Measurements from ENCODE around the gene MMP15. TPM values are rescaled to one million over a fixed set of nuclear protein-coding genes. Genes with fewer than 3 reads are reported as not detected.

Gene MMP15
- total and polyA plus RNA-seq, 4 donors = 19.5 to 44.5 (median 29.4) TPM

- 86 to 87% methylated on average over 21 of the region's 21 CpGs for WGBS, 2 donors
Observed at GRCh38 chr16:58085584-58086251, 60.2 kb downstream of the MMP15 start.

GRCh38 chr16:58086381-58087208 lies 61.0 kb downstream of the MMP15 start:
- Histone ChIP-seq H3K27me3 (ENCODE audit: control insufficient read depth in 3 of 3, insufficient read depth in 3 of 3, low read length in 2 of 3) (no peaks in the 10 kb centered on the region), H3K27ac (ENCODE audit: low read depth in 1 of 2, low read length in 1 of 2) (no peak overlapping the region), H3K9ac (ENCODE audit: insufficient read depth in 1 of 2, low read length in 2 of 2) (no peak overlapping the region), H3K36me3 (ENCODE audit: control insufficient read depth in 4 of 4, insufficient read depth in 4 of 4, low read length in 4 of 4) (no peaks in the 10 kb centered on the region), H3K4me1 (ENCODE audit: control insufficient read depth in 5 of 5, insufficient read depth in 5 of 5, low read length in 5 of 5) (peaks cover 0 to 4% (median 0%) of the 10 kb centered on the region in 5 donors), H3K9me3 (ENCODE audit: control insufficient read depth in 4 of 4, insufficient read depth in 3 of 4, low read length in 3 of 4) (peaks cover 0 to 3% (median 0%) of the 10 kb centered on the region in 4 donors), H3K4me3 (no peak overlapping the region)
- ATAC-seq (ENCODE audit: insufficient read depth, low FRiP score) (no peak), DNase-seq (no peak)
- no peak for TF ChIP-seq CTCF (IDR thresholded peaks at IDR 0.05; ENCODE audit: control extremely low read depth, extremely low read depth)
- 89 to 91% methylated on average over 19 of the region's 19 CpGs for WGBS, 2 donors

More at GRCh38 chr16:58085584-58086251, 60.2 kb downstream of the MMP15 start:
- no peaks in the 10 kb centered on the region for H3K36me3 ChIP-seq (ENCODE audit: control insufficient read depth in 4 of 4, insufficient read depth in 4 of 4, low read length in 4 of 4)
- no peaks in the 10 kb centered on the region for H3K27me3 ChIP-seq (ENCODE audit: control insufficient read depth in 3 of 3, insufficient read depth in 3 of 3, low read length in 2 of 3)
- H3K9ac ChIP-seq (ENCODE audit: insufficient read depth in 1 of 2, low read length in 2 of 2) = no peak overlapping the region
- peaks cover 0 to 3% (median 0%) of the 10 kb centered on the region in 4 donors for H3K9me3 ChIP-seq (ENCODE audit: control insufficient read depth in 4 of 4, insufficient read depth in 3 of 4, low read length in 3 of 4)
- no peak overlapping the region for H3K4me3 ChIP-seq
- ATAC-seq (ENCODE audit: insufficient read depth, low FRiP score) = no peak
- H3K4me1 ChIP-seq (ENCODE audit: control insufficient read depth in 5 of 5, insufficient read depth in 5 of 5, low read length in 5 of 5) = peaks cover 0 to 6% (median 0%) of the 10 kb centered on the region in 5 donors
- no peak for DNase-seq
- no peak overlapping the region for H3K27ac ChIP-seq (ENCODE audit: low read depth in 1 of 2, low read length in 1 of 2)
- TF ChIP-seq CTCF (IDR thresholded peaks at IDR 0.05; ENCODE audit: control extremely low read depth, extremely low read depth) = no peak

GRCh38 chr16:58087209-58087913 lies 61.8 kb downstream of the MMP15 start:
- Histone ChIP-seq H3K27ac (ENCODE audit: low read depth in 1 of 2, low read length in 1 of 2) (no peak overlapping the region), H3K4me1 (ENCODE audit: control insufficient read depth in 5 of 5, insufficient read depth in 5 of 5, low read length in 5 of 5) (peaks cover 0 to 4% (median 0%) of the 10 kb centered on the region in 5 donors), H3K4me3 (no peak overlapping the region), H3K9me3 (ENCODE audit: control insufficient read depth in 4 of 4, insufficient read depth in 3 of 4, low read length in 3 of 4) (peaks cover 0 to 3% (median 0%) of the 10 kb centered on the region in 4 donors), H3K27me3 (ENCODE audit: control insufficient read depth in 3 of 3, insufficient read depth in 3 of 3, low read length in 2 of 3) (no peaks in the 10 kb centered on the region), H3K9ac (ENCODE audit: insufficient read depth in 1 of 2, low read length in 2 of 2) (no peak overlapping the region), H3K36me3 (ENCODE audit: control insufficient read depth in 4 of 4, insufficient read depth in 4 of 4, low read length in 4 of 4) (no peaks in the 10 kb centered on the region)
- DNase-seq (no peak), ATAC-seq (ENCODE audit: insufficient read depth, low FRiP score) (no peak)
- WGBS, 2 donors = 96% methylated on average over 23 of the region's 23 CpGs
- no peak for TF ChIP-seq CTCF (IDR thresholded peaks at IDR 0.05; ENCODE audit: control extremely low read depth, extremely low read depth)

Data from lung (tissue), 12 donors.